KMS-11 (cell line): ENCODE data around the gene BASP1.
"Not testable (repeated sequence)": the region's sequence is repeated elsewhere in the genome, so short reads cannot be mapped to it uniquely, and the experiment has no call there.

ENCODE experiments used
- H2AFZ ChIP-seq: fragments of 200-600 bp; sonication (generic); 2 replicates; pipeline ENCODE4 v1.6.1; 2016; ENCODE audit warnings: antibody characterized with exemption, mixed run types, low read depth
- H3K27ac ChIP-seq: fragments of 200-600 bp; sonication (generic); 2 replicates; pipeline ENCODE4 v1.6.1; 2016; ENCODE audit warnings: mild to moderate bottlenecking, mixed run types
- H3K27me3 ChIP-seq: fragments of 200-600 bp; sonication (generic); 2 replicates; pipeline ENCODE4 v1.6.1; 2017; ENCODE audit warnings: mild to moderate bottlenecking, low read depth, mixed run types, moderate library complexity; ENCODE audit not compliant: insufficient read depth
- H3K36me3 ChIP-seq: fragments of 200-600 bp; sonication (generic); 2 replicates; pipeline ENCODE4 v1.6.1; 2017; ENCODE audit warnings: mild to moderate bottlenecking, mixed run types; ENCODE audit not compliant: insufficient read depth
- H3K4me1 ChIP-seq: fragments of 200-600 bp; sonication (generic); 2 replicates; pipeline ENCODE4 v1.6.1; 2016; ENCODE audit warnings: mild to moderate bottlenecking, low read depth, mixed run types; ENCODE audit not compliant: poor library complexity, severe bottlenecking
- H3K4me2 ChIP-seq: fragments of 200-600 bp; sonication (generic); 2 replicates; pipeline ENCODE4 v1.7.0; 2016; ENCODE audit warnings: mild to moderate bottlenecking, mixed run types
- H3K4me3 ChIP-seq: fragments of 200-600 bp; sonication (generic); IDR thresholded peaks from 2 replicates; pipeline ENCODE4 v1.6.1; 2017; ENCODE audit warnings: low read depth, low read length, mixed read lengths; ENCODE audit not compliant: insufficient read depth
- H3K79me2 ChIP-seq: fragments of 200-600 bp; sonication (generic); 2 replicates; pipeline ENCODE4 v1.6.1; 2016; ENCODE audit warnings: low read depth, mixed run types; ENCODE audit not compliant: insufficient read depth
- H3K9ac ChIP-seq: fragments of 200-600 bp; sonication (generic); 2 replicates; pipeline ENCODE4 v1.6.1; 2016; ENCODE audit warnings: mild to moderate bottlenecking, mixed run types
- H4K20me1 ChIP-seq: fragments of 200-600 bp; sonication (generic); 2 replicates; pipeline ENCODE4 v1.6.1; 2016; ENCODE audit warnings: mild to moderate bottlenecking, mixed run types; ENCODE audit not compliant: insufficient read depth
- CTCF ChIP-seq: fragments of 200-600 bp; sonication (generic); conservative IDR thresholded peaks from 2 replicates; pipeline ENCODE4 v1.6.1; 2017; ENCODE audit warnings: low read depth, mild to moderate bottlenecking, antibody characterized with exemption, low read length, moderate library complexity, mixed read lengths

BASP1 gene

GRCh38 chr5:17317473-17317872, 100.0 kb downstream of the BASP1 start:
- H3K4me1 ChIP-seq: peaks cover 44% of the 10 kb centered on the region

GRCh38 chr5:17319095-17319494, 101.7 kb downstream of the BASP1 start:
- H3K4me1 ChIP-seq: peaks cover 41% of the 10 kb centered on the region
- not testable (repeated sequence) for H3K27ac ChIP-seq, H3K27me3 ChIP-seq, H3K36me3 ChIP-seq, H3K9ac ChIP-seq, H3K4me2 ChIP-seq, H2AFZ ChIP-seq, H4K20me1 ChIP-seq, H3K4me3 ChIP-seq, H3K79me2 ChIP-seq

More at GRCh38 chr5:17317473-17317872, 100.0 kb downstream of the BASP1 start:
- no peaks in the 10 kb centered on the region for H4K20me1 ChIP-seq
- H3K79me2 ChIP-seq: no peaks in the 10 kb centered on the region
- H3K4me3 ChIP-seq: no peak overlapping the region
- H3K9ac ChIP-seq: no peak overlapping the region
- H2AFZ ChIP-seq: 0 out of 2 replicates have a peak overlapping the region, but pooled peaks have one; percentile 18
- H3K4me2 ChIP-seq: peak overlapping the region; percentile 61
- no peaks in the 10 kb centered on the region for H3K27me3 ChIP-seq
- no peak for TF ChIP-seq CTCF
- peak overlapping the region; percentile 18; the same call in 1 of the 2 replicates for H3K27ac ChIP-seq
- no peaks in the 10 kb centered on the region for H3K36me3 ChIP-seq

DNA sequence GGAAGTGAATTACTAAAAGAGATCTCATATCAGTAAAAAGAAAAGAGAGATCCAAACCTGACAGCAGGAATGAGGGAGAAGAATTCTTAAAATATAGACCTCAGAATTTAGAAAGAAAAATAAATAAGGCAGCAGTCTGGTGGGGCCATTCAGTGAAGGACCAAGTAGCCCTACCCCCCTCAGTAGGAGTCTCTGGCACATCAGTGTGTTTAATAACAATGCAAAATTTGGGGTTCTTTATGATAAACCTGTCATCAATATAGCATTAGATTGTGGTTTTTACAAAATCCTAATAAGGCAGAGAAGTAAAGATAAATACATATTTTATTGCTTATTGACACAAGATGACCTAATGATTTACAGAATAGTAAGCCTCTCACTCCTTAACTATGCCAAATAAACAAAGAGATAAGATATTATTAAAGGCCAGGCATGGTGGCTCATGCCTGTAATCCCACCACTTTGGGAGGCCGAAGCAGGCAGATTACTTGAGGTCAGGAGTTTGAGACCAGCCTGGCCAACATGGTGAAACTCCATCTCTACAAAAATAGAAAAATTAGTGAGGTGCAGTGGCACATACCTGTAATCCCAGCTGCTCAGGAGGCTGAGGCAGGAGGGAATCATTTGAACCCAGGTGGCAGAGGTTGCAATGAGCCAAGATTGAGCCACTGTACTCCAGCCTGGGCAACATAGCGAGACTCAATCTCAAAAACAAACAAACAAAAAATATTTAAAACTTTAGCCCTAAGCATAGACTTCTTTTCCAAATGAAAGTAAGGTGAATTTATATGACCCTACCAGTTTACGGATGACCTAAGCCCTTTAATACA, 108.6 kb downstream of the BASP1 start:
- Histone ChIP-seq H3K27ac (no peak overlapping the region), H3K4me1 (no peaks in the 10 kb centered on the region), H2AFZ (no peak overlapping the region), H3K36me3 (no peaks in the 10 kb centered on the region), H3K9ac (no peak overlapping the region), H3K4me3 (no peak overlapping the region), H3K27me3 (no peaks in the 10 kb centered on the region), H3K79me2 (no peaks in the 10 kb centered on the region), H4K20me1 (no peaks in the 10 kb centered on the region), H3K4me2 (no peak overlapping the region)
- no peak for TF ChIP-seq CTCF
